CD4-positive, alpha-beta T cell treated with Interleukin-2 at 100 ng/mL for 4 hours (primary cell): Measurements from ENCODE around the gene ADAMTS17.

Experiments used
- DNase-seq: peaks from one replicate; pipeline ENCODE4 v3.0.0-alpha.2; 2020; ENCODE audit warnings: low spot score

ADAMTS17 gene

GRCh38 chr15:100174159-100174903, 167.4 kb downstream of the ADAMTS17 start:
- DNase-seq: no peak

GRCh38 chr15:100172356-100173024, 169.3 kb downstream of the ADAMTS17 start:
- no peak for DNase-seq

- no peak for DNase-seq
Measured at GRCh38 chr15:100171411-100171810, 170.4 kb downstream of the ADAMTS17 start.

- DNase-seq: no peak
Measured at GRCh38 chr15:100170291-100171210, 171.2 kb downstream of the ADAMTS17 start.

GRCh38 chr15:100169615-100170290, 172.0 kb downstream of the ADAMTS17 start:
- DNase-seq: no peak

GRCh38 chr15:100168787-100169186, 173.0 kb downstream of the ADAMTS17 start:
- no peak for DNase-seq

GRCh38 chr15:100167884-100168375, 173.8 kb downstream of the ADAMTS17 start:
- DNase-seq: no peak

- no peak for DNase-seq
Measured at GRCh38 chr15:100166313-100166712, 175.5 kb downstream of the ADAMTS17 start.

- no peak for DNase-seq
Measured at GRCh38 chr15:100163961-100164360, 177.8 kb downstream of the ADAMTS17 start.

GRCh38 chr15:100160953-100161352, 180.8 kb downstream of the ADAMTS17 start:
- DNase-seq: no peak

- DNase-seq: no peak
Measured at GRCh38 chr15:100159436-100159835, 182.3 kb downstream of the ADAMTS17 start.

- DNase-seq: no peak
Measured at GRCh38 chr15:100158356-100158755, 183.4 kb downstream of the ADAMTS17 start.

GRCh38 chr15:100156201-100156600, 185.6 kb downstream of the ADAMTS17 start:
- DNase-seq: no peak

- no peak for DNase-seq
Measured at GRCh38 chr15:100154338-100154737, 187.4 kb downstream of the ADAMTS17 start.

- DNase-seq: no peak
Measured at GRCh38 chr15:100152463-100152862, 189.3 kb downstream of the ADAMTS17 start.

- no peak for DNase-seq
Measured at GRCh38 chr15:100150906-100151305, 190.9 kb downstream of the ADAMTS17 start.

- DNase-seq: no peak
Measured at GRCh38 chr15:100147828-100148227, 193.9 kb downstream of the ADAMTS17 start.

GRCh38 chr15:100143378-100143777, 198.4 kb downstream of the ADAMTS17 start:
- DNase-seq: no peak

GRCh38 chr15:100141311-100142001, 200.3 kb downstream of the ADAMTS17 start:
- no peak for DNase-seq

GRCh38 chr15:100140527-100141308, 201.1 kb downstream of the ADAMTS17 start:
- no peak for DNase-seq
